Uterus (tissue), 4 donors: ENCODE results near the gene CENPO. TPM values are rescaled to one million over a fixed set of nuclear protein-coding genes. Genes with fewer than 3 reads are reported as not detected.

ENCODE experiments used
- DNase-seq, 2 donors: peaks; one replicate each; pipeline ENCODE4 v3.0.0-alpha.2; 2019 to 2020
- H3K27ac ChIP-seq, 2 donors: fragments of 200-600 bp; sonication (generic); 1 replicate in 1 of 2; 2 replicates in 1 of 2; pipeline ENCODE4 v1.5.1; 2016 to 2018
- H3K27me3 ChIP-seq, 2 donors: fragments of 200-600 bp; sonication (generic); one replicate each; pipeline ENCODE4 v1.5.1; 2018 to 2019; ENCODE audit warnings: control low read depth in 1 of 2
- H3K36me3 ChIP-seq, 2 donors: fragments of 200-600 bp; sonication (generic); one replicate each; pipeline ENCODE4 v1.5.1; 2019; ENCODE audit warnings: control low read depth in 1 of 2
- H3K4me1 ChIP-seq, 2 donors: fragments of 200-600 bp; sonication (generic); one replicate each; pipeline ENCODE4 v1.5.1; 2018 to 2019; ENCODE audit warnings: control low read depth in 1 of 2
- H3K4me3 ChIP-seq, 2 donors: fragments of 200-600 bp; sonication (generic); 1 replicate in 1 of 2; 2 replicates in 1 of 2; pipeline ENCODE4 v1.5.1; 2018 to 2019; ENCODE audit warnings: mild to moderate bottlenecking in 1 of 2
- H3K9me3 ChIP-seq, 2 donors: fragments of 200-600 bp; sonication (generic); one replicate each; pipeline ENCODE4 v1.5.1; 2019; ENCODE audit warnings: control low read depth in 1 of 2
- POLR2A ChIP-seq, 2 donors: fragments of 450-650 bp; IDR thresholded peaks; one replicate each; pipeline ENCODE4 v1.6.1; 2016; ENCODE audit warnings: antibody characterized with exemption in 2 of 2, mild to moderate bottlenecking in 1 of 2, moderate library complexity in 1 of 2
- intact Hi-C: fragments of 100-400 bp; cut with DNase I; formaldehyde crosslinking; loops from one replicate; pipeline ENCODE4 v1.15.1; 2023; ENCODE audit warnings: low total_unique reads
- total RNA-seq, 4 donors: library from RNA; depleted of rRNA in 3 of 4; stranded (reverse); fragments of >200 nt in 3 of 4; gene quantifications; one replicate each; pipeline versions ENCODE4 v1.1.0 to v1.2.4, GENCODE V29; 2014 to 2023
- TF ChIP-seq, protein P1 (sequence below), 4 experiments: fragments of 200-600 bp in 2 of 4; fragments of 450-650 bp in 2 of 4; sonication (generic) in 2 of 4; IDR thresholded peaks; one replicate each; pipeline ENCODE4 v1.5.1; 2016 to 2019; ENCODE audit warnings: antibody characterized with exemption in 4 of 4, mild to moderate bottlenecking in 2 of 4, moderate library complexity in 1 of 4
- donor health status: DM: yes; HTN: yes; CAD: no.

Gene CENPO
- total RNA-seq, 4 donors from 2014 or later: 1.0 to 16.0 (median 2.2) TPM

DNA sequence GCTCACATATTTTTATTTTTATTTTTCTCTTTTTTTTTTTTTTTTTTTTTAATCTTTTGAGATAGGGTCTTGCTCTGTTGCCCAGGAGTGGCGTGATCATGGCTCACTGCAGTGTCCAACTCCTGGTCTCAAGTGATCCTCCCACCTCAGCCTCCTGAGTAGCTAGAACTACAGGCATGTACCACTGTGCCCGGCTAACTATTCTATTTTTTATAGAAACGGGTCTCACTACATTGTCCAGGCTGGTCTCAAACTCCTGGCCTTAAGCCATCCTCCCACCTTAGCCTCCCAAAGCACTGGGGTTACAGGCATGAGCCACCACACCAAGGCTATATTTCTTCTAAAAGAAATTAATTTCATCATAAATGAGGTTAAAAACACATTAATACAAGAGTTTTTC is 45.9 kb upstream of the CENPO start:
- no peaks in the 10 kb centered on the region for H3K36me3 ChIP-seq
- TF ChIP-seq, protein P1, sequence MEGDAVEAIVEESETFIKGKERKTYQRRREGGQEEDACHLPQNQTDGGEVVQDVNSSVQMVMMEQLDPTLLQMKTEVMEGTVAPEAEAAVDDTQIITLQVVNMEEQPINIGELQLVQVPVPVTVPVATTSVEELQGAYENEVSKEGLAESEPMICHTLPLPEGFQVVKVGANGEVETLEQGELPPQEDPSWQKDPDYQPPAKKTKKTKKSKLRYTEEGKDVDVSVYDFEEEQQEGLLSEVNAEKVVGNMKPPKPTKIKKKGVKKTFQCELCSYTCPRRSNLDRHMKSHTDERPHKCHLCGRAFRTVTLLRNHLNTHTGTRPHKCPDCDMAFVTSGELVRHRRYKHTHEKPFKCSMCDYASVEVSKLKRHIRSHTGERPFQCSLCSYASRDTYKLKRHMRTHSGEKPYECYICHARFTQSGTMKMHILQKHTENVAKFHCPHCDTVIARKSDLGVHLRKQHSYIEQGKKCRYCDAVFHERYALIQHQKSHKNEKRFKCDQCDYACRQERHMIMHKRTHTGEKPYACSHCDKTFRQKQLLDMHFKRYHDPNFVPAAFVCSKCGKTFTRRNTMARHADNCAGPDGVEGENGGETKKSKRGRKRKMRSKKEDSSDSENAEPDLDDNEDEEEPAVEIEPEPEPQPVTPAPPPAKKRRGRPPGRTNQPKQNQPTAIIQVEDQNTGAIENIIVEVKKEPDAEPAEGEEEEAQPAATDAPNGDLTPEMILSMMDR (IDR thresholded peaks at IDR 0.05): no peak
- no peak for TF ChIP-seq POLR2A (IDR thresholded peaks at IDR 0.05)
- DNase-seq: no peak
- H3K27me3 ChIP-seq: no peaks in the 10 kb centered on the region
- H3K9me3 ChIP-seq: no peaks in the 10 kb centered on the region
- H3K27ac ChIP-seq: no peak overlapping the region
- intact Hi-C loops: no loop called here
- no peak overlapping the region for H3K4me3 ChIP-seq
- H3K4me1 ChIP-seq: peaks cover 0 to 7% of the 10 kb centered on the region in 2 donors

DNA sequence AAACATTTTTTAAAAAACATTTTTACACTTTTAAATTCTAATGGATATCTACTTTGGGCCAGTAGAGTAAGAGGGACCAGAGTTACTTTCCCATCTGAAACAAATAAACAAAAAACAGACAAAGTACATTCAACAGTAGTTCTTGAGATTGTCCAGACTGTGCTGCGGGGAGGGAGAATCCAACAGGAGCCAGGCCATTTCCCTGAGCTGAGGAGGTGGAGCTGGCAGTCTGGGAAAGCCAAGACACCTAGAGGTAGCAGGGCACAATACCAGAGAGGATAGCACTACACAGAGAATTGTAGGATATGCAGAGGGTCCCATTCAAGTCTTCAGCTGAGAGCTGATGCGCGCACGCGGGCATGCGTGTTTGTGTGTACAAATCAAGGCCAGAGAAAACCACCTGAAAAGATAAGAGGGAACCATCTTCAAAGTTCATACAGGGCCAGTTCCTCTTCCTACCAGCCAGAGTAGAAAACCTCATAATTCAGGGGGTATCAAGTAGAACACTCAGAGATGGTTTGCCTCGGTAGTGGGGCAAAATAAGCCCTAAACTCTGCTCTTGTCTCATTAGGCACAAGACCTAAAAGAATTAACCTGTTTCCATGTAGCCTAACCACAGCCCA is 44.0 kb upstream of the CENPO start:
- intact Hi-C loops: no loop called here
- no peak for TF ChIP-seq POLR2A (IDR thresholded peaks at IDR 0.05)
- TF ChIP-seq, protein P1 (IDR thresholded peaks at IDR 0.05): no peak
- DNase-seq: no peak

DNA sequence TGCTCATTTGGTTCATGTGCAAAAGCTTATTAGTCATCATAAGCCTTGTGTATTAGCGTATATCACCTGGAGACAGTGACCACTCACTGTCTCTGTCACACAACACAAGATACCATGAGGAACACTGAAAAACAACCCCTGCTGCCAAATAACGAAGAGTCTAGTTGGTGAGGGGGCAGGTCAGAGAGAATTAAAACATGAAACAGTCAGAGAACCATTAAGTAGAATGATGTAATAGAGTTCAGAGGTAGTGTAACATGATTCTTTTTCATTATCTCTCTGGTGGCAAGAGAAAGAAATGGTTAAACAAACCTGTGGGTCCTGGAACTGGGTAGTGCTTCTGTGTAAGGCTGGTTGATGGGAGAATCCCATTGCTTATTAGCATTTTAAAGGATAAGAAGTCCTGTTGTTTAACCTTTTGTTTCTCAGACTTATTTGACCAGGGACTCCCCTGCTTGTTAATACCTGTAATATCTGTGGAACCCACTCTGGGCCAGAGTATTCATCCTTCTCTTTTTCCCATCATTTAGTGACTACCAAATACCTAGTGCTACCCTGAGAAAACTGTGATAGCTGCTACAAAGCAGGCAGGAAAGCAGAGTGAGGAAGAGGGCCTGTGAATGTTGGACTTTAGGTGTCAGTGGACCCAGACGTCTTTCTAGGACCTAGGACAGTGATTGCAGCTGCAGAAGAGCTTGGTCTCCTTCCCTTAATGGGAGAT is 38.1 kb upstream of the CENPO start:
- H3K4me1 ChIP-seq: no peaks in the 10 kb centered on the region
- H3K9me3 ChIP-seq: no peaks in the 10 kb centered on the region
- TF ChIP-seq POLR2A (IDR thresholded peaks at IDR 0.05): no peak
- TF ChIP-seq, protein P1 (IDR thresholded peaks at IDR 0.05): no peak
- H3K4me3 ChIP-seq: no peak overlapping the region
- intact Hi-C loops: no loop called here
- no peaks in the 10 kb centered on the region for H3K27me3 ChIP-seq
- DNase-seq: no peak
- no peaks in the 10 kb centered on the region for H3K36me3 ChIP-seq
- no peak overlapping the region for H3K27ac ChIP-seq

More for the DNA sequence above, 44.0 kb upstream of the CENPO start:
- Histone ChIP-seq H3K4me3 (no peak overlapping the region), H3K36me3 (no peaks in the 10 kb centered on the region), H3K9me3 (no peaks in the 10 kb centered on the region), H3K27me3 (no peaks in the 10 kb centered on the region), H3K4me1 (no peaks in the 10 kb centered on the region), H3K27ac (no peak overlapping the region)

DNA sequence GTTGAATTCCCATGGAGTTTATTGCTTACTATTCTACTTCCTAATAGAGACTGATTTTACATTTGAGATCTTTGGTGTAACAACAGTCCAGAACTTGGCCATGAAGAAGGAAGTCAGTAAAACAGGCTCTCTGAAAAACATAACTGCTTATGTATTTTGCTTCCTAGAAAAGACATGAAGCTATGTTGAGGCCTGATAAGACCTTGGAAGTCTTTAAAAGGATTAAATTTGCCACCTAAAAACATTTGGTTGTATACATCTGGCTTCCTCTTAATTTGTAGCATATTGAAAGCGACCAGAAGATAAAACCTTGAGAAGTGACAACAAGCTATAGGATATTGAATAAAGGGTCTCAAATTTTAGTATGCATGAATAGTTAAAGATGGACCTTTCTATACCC is 36.4 kb upstream of the CENPO start:
- no peaks in the 10 kb centered on the region for H3K4me1 ChIP-seq
- intact Hi-C loops: no loop called here

DNA sequence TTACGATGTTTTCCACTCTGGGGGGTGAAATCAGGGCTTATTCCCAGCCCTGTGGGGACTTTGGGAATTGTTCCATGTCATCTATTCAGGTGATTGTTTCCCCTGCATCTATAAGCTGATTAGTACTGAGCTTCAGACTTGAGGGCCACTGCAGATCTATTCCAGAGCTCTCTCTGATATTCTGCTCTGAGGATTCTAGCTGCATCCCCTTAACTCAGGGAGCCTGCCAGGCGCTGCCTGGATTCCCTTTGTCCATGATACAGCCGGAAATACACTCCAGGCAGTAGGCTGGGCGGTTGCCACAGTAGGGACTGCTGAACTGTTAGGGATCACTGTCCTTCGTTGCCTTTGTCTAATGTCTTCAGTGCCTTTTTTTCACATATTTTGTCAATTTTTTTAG is 31.4 kb upstream of the CENPO start:
- no peaks in the 10 kb centered on the region for H3K27me3 ChIP-seq
- H3K4me1 ChIP-seq: no peaks in the 10 kb centered on the region
- intact Hi-C loops: no loop called here
- H3K36me3 ChIP-seq: no peaks in the 10 kb centered on the region
- DNase-seq: no peak
- no peak overlapping the region for H3K27ac ChIP-seq
- H3K9me3 ChIP-seq: no peaks in the 10 kb centered on the region
- no peak for TF ChIP-seq POLR2A (IDR thresholded peaks at IDR 0.05)
- TF ChIP-seq, protein P1 (IDR thresholded peaks at IDR 0.05): no peak
- no peak overlapping the region for H3K4me3 ChIP-seq

More for the DNA sequence above, 36.4 kb upstream of the CENPO start:
- DNase-seq: no peak
- H3K27ac ChIP-seq: no peak overlapping the region
- TF ChIP-seq, protein P1 (IDR thresholded peaks at IDR 0.05): no peak
- no peak for TF ChIP-seq POLR2A (IDR thresholded peaks at IDR 0.05)
- no peaks in the 10 kb centered on the region for H3K27me3 ChIP-seq
- no peaks in the 10 kb centered on the region for H3K36me3 ChIP-seq
- no peaks in the 10 kb centered on the region for H3K9me3 ChIP-seq
- no peak overlapping the region for H3K4me3 ChIP-seq
